HG03565 (cell line): Measurements from ENCODE around the gene DPP9.
"Not testable (repeated sequence)": the region's sequence is repeated elsewhere in the genome, so short reads cannot be mapped to it uniquely, and the experiment has no call there.

Experiments used
- ATAC-seq: cut with Tn5 transposase; IDR thresholded peaks from one replicate; pipeline ENCODE4 v1.9.1; 2021; ENCODE audit warnings: mild to moderate bottlenecking, moderate library complexity; ENCODE audit not compliant: unreplicated experiment

DPP9 gene

DNA sequence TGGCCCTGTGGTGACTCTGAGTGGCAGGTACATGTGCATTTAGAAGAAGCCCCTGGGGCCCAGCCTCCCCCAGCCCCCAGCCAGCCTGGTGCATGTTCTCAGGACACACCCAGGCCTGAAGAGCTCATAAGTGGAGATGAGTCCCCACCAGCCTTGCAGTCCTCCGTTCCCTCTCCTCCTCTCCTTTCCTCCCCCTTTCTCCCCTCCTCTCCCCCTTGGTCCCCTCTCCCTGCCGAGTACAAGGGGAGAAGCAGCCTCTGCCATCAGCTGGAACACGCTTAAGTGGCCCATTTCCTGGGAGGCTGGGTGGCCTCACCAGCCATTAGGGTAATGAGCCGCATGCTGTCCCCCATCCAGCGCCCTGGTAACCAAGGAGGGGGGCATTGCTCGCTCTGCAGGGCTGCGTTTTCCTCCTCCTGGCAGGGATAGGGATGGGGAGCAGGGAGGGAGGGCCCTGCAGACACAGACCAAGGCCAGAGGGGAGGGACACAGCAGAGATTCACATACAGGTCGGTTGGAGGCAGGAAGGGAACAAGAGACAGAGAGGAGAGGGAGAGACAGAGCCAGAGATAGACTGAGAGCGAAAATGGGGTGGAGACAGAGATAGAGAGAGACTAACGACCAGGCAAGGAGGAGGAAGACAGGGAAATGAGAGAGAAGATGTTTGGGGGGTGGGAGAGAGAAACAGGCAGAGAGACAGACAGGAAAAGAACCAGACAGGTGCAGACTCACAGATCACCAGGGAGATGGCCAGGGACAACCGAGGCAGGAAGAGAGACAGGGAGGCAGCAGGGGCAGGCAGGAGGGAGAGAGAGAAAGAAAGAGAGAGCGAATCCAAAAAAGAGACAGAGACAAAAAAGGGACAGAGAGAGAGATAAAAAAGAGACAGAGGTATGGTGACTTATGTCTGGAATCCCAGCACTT, 19.3 kb upstream of the DPP9 start:
- ATAC-seq, result no peak

DNA sequence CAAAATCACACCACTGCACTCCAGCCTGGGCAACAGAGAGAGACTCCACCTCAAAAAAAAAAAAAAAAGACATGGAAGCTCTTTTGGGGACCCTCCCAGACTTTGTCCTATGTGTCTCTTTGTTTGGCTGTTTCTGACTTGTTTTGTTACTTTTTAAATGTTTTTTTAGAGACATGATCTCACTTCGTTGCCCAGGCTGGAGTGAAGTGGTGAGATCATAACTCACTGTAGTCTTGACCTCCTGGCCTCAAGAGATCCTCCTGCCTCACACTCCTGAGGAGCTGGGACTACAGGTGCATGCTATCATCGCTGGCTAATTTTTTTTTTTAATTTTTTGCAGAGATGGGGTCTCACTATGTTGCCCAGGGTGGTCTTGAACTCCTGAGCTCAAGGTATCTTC, 16.4 kb upstream of the DPP9 start:
- no peak for ATAC-seq

DNA sequence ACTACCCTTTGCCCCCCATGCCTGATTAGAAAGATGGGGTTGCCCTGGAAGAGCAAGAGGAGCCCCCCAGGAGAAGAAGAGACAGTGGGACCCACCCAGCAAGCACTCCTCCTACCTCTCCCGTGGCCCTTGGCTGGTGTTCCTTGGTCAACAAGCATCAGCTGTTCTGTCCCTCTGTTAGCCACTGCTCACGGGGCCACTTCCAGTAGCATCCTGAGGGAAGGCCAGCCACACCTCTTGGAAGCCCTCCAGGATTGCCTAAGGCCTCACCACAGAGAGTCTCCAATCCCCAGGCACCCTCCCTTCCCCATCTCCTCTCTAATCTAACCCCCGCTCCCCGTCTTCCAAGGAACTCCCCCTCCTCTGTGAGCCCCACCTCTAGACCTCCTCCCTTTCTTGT, 15.1 kb upstream of the DPP9 start:
- no peak for ATAC-seq

DNA sequence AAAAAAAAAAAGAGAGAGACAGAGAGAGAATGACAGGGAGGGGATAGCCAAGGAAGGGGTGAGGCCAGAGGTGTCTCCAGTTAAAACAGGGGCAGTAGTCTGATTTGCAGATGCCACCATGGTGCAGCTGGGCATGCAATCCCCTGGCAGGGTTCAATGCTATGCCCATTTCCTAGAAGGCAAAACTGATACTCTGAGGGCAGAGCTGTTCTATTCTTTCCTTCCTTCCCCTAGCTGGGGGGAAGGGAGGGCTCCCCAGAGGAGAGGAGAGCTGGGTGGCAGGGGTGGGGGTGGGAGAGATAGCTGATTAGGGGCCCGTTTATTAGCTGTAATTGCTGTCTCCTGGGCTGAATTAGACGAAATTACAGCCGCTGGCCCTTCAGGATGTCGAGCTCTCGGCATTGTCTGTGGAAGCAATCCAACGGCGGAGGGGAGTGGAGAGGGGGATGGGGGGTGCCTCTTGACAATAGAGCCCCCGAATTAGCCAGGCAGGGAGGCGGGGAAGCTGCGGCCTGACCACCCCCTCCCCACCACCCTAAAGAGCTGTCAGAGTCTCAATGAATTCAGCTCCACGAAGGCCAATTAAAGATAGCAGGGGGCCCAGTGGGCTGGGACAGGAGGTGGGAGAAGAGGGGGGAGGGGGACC, 14.4 kb upstream of the DPP9 start:
- no peak for ATAC-seq

DNA sequence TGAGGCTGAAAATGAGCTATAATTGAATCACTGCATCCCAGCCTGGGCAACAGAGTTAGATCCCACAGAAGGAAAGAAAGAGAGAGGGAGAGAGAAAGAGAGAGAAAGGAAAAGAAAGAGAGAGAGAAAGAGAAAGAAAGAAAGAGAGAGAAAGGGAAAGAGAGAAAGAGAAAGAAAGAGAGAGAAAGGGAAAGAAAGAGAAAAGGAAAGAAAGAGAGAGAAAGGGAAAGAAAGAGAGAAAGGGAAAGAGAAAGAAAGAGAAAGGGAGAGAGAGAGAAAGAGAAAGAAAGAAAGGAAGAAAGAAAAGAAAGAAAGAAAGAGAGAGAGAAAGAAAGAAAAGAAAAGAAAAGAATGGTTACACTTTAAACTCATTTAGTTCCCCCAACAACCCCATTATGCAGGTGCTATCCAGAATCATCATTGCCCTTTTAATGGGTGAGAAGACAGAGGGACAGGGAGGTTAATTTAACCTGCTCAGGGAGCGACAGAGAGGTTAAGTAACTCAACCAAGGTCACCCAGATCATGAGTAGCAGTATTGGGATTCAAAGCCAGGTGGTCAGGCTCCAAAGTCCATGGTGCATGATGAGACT, 10.2 kb upstream of the DPP9 start:
- ATAC-seq, result no peak

DNA sequence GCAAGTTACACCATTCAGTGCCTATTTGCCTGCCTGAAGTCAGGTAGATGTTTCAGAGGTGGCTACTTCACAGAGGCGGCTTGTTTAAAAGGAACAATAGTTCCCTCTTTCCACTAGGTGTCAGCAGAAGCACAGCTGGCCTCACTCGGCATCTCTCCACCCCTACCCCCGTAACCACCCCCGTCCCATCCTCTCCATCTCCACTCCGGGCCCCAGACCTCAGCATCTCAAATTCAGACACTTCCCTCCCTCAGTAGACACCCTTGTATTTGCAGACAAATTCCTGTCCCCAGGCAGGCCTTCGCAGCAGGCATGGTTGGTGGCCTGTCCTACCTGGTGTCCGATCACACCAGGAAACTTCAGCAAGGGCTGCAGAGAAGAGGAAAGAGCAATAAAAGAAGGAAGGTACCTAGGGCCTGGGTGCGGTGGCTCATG, 9.1 kb upstream of the DPP9 start:
- ATAC-seq, result no peak

DNA sequence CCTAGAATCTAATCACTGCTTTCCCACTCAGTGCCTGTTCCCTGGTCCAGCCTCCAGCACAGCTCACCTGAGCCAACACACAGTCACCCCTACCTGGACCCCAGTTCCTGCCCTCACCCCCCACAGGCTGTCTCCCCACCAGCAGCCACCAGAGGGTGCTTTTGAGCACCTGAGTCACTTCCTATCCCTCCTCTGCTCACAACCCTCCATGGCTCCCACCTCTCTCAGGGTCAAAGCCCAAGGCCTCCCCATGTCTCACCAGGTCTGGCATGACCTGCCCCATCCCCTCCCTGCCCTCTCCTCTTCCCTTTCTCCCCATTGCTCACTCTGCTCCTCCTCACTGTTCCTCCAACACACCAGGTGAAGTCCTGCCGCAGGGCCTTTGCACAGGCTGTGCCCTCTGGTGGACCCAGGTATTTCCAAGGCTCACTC, 7.1 kb upstream of the DPP9 start:
- ATAC-seq, result no peak

DNA sequence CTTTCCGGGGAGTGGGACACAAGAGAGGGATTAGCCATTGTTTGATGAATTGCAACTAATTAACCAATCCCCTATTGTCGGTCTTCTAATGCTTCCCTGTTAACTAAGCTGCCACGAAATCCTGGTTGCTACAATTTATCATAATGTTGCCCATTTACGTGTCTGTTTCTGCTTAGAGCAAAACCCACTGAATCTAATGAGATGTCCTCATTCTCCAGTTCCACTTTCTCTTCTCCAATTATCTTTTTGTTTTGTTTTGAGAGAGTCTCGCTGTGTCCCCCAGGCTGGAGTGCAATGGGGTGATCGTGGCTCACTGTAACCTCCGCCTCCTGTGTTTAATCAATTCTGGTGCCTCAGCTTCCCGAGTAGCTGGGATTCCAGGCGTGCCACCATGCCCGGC, 5.2 kb upstream of the DPP9 start:
- ATAC-seq, result no peak

DNA sequence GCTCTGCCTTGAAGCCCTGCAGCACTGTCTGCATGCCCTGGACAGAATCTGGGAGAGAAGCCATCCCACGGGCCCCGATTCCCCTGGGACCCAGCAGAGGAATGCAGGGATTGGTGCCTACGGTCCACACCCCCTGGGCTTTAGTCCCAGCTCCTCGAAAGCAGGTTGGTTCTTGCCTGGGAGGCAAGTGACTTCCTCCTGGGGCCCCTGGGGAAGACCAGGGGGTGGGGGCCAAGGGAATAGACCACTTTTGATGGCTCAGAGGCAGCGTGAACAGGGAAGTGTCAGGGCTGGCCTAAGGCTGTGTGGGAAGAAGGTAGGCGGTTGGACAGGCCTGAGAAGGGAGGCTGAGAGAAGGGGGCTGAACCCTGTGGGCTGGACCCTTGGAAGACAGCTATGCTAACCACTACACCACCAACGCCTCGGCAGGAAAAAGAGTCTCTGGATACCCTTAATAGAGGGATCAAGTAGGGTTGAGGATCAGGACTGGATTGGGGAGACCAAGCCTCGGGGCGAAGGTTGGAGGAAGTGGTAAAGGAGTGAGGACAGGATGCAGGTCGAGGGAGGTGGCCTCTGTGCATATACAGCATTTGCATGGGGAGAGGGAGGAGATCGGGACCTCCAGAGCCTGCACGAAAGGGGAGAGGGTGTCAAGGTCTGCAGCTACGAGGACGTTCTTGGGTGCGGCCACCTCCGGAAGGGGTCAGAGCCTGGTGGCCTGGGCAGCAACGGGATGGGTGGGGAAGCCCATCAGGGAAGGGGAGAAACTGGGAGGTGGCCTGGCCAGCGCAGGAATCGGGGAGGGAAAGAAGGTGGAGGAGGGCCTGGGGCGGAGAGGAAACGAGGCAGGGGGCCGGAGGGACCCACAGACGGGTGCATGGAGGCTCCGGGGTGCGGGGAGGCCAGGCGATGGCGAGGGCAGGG, 709 bp downstream of the DPP9 start:
- no peak for ATAC-seq

DNA sequence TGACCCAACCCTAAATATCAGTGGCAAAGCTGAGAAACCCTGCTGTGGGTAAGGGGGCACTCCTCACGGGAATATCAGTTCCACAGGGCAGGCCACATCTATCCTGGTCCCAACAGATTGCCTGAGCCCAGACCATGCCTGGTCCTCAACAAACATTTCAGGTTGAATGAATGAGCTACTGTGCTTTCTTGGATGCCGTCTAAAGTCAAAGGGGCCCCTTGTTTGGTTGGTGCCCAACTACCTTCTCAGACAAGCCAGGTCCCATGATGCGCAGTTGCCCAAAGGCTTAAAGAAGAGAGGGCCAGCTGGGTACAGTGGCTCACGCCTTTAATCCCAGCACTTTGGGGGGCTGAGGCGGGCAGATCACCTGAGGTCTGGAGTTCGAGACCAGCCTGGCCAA, 2.4 kb downstream of the DPP9 start:
- no peak for ATAC-seq

DNA sequence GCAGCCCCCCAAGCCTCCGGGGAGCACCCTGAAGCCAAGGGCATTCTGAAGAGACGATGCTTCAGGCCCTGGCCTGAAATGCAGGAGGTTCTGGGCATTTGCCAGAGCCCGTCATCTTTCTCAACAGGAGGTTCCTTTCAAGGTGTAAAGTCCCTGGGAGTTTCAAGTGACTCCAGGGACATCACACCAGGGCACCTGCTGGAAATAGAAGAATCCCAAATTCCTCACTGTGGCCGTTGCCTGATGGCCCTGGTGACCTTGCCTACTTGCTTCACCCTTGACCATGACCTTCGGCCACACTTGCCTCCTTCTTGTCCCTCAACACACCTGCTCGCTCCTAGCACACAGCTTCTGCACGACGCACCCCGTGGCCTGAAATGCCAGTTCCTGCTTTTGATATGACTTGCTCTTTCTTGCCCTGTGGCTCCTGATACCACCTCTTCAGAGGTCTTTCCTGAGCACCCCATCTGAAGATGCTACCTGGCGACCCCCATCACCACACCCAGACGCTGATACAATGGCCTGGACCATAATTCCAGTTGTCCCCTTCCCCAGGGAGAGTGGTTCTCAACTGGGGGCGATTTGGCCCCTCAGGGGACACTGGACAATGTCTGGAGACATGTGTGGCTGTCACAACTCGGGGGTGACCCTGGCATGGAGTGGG, 3.5 kb downstream of the DPP9 start:
- ATAC-seq, result no peak

DNA sequence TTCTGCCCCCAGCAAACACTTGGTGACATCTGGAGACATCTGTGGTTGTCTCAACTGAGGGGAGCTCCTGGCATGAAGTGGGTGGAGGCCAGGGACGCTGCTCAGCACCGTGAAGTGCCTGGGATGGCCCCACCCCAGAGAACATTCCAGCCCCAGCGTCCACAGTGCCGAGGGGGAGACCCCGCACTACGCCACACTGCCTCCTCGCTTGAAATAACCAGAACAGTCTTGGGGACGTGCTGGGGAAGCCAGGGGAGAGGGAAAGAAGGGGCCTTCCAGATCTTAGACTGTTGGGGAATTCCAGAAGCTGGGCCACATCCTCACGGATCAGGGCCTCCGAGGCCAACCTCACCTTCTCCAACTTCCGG, 4.2 kb downstream of the DPP9 start:
- no peak for ATAC-seq

DNA sequence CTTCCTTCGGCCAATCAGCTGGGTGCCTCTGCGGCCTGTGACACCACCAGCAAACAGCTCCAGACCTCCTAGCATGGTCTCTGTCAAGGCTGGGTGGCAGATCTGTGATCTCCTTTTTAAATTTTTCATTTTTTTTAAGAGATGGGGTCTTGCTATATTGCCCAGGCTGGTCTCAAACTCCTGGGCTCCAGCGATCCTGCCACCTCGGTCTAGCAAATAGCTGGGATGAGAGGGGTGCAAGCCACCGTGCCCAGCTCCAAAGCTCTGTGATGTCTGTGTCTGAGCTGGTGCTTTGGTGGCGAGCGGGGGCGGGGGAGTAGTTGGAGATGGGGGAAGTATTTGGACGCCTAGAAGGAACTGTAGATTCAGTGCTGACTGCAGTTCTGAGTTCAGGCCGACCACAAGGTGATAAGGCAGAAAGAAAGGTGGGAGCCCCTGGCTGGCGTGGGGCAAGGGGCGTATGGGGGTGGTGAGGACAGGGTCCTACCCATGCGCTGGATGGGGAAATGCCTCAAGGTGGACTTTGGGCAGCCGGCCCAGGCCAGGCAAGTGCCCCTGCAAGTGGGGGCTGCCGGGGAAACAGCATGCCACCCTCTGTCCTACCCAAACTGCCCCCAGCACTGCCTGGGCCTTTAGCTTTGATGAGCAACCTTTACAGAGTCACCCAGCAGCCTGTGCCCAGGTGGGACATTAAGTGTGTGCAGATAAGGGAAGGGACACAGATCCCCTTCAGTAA, 5.5 kb downstream of the DPP9 start:
- no peak for ATAC-seq

DNA sequence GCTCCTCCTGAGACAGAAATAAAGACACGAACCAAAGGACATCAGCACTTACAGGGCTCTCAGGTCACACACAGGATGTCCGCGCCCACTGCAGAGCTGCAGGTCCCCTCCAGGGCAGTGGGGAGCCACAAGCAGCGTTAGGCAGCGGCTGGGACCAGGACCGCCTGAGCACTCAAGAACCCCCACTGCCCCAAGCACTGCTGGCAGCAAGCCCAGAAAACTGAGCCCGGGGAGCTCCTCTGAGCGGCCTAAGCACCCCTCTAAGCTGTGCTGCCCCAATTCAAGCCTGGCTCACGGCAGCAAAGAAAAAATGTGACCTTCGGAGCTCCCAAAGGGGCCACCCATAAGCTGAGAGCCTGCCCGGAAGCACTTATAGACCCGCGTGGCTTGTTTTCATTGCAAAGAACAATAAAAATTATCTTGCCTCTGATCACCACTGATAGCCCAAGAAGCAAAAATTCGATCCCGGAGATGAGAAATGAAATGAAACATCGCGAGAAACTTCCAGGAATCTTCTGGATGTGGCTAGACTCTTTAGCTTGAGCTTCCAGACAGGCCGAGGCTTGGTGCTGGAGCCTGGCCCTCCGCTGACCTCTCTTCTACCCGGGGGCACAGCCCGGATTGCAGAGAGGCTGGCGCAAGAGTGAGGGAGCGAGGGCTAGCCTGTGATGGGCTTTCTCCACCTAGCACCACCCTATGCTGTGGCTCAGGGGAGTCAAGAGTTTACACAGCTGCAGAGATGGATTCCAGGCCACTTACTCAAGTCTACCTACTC, 6.3 kb downstream of the DPP9 start:
- ATAC-seq, result no peak

DNA sequence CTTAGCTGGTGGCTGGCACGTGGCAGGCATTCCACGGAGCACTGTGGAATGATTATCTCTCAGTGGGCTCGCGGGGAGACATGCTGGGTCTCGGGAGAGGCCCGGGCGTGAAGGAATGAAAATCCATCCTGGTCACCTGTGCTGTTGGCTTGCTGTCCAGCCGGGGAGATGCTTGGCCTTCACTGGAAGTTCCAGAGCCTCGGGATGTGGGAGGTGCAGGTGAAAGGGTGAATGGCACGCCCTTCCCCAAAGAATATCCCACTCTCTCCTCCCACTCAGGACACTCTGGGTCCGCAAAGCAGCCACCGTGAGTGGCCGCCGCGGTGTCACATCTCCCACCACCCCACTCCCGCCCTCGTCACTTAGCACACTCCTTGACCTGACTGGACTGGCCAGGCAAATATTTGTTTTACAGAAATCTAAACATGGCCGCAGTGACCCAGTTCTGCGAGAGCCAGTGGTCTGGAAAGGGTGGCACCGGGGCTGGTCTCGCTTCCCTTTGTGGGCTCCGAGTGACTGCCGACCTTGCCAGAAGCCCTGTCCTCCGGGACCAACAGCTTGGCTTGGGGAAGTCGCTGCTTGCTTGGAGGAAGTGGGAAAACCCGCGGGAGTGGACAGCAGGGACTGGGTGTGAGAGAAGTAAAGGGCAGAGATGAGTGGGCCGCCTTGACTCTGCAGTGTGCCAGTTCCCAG, 8.0 kb downstream of the DPP9 start:
- ATAC-seq, result no peak

DNA sequence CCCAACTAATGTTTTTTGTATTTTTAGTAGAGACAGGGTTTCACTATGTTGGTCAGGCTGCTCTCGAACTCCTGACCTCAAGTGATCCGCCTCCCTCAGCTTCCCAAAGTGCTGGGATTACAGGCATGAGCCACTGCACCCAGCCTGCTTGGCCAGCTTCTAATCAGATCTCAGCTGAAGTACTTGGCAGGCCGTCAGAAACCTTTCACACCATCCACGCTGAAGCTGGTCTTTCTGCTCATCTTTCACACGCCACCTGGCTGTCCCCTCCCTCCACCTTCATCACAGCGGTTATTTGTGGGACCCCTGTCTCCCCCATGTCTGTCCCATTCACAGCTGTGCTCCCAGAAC, 8.5 kb downstream of the DPP9 start:
- ATAC-seq, result not testable (repeated sequence)

DNA sequence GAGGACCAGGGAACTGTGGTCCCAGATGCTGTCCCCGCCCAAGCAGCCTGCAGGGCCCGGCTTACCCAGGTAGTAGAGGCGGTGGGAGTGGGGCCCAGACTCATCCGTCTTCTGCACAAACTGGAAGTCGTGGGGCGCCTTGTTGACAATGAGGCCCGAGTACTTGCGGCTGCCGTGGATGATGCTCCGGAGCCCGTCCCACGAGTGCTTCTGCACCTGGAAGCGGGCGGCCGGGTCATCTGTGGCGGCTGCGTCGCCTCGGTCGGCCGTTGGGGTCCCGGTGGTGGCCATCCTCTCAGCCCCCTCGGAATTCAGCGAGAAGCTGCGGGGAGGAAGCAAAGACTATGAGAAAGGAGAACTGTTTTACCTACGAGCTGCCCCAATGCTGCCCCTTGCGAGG, 9.6 kb downstream of the DPP9 start:
- ATAC-seq, result no peak

DNA sequence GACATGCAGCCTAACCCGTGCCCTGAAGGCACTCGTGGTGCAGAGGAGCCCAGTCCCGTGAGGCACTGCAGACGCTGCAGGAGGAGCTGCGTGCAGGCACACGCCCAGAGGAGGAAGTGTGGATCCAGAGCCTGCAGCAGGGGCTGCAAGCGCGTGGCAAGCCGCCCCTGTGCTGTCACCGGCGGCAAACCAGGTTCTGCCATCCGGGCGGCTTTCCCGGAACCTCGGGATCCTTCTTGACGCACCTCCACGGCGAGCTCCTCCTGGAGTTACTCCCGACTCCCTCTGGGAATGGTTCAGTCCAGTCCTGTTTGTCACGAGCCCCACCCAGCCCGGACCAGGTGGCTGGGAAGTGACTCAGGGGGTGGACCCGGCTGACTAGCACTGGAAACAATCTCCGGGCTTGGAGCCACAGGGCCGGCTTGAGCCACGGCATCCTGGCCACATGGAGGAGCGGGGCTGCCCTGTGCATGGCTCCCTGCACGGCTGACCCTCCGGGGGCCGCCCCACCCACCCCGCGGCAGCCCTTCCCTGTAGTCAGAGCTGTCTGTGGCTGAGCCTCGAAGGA, 10.2 kb downstream of the DPP9 start:
- ATAC-seq, result no peak
